LNCAP (cell line): ENCODE measurements around the gene PARD3B.

Source experiments
- CTCF ChIP-seq: fragments of 450-650 bp; IDR thresholded peaks from 2 replicates; pipeline ENCODE4 v1.5.1; 2017; ENCODE audit warnings: mild to moderate bottlenecking

Gene PARD3B

GRCh38 chr2:204771721-204772120, 226.4 kb downstream of the PARD3B start:
- no peak for TF ChIP-seq CTCF

GRCh38 chr2:204772546-204772945, 227.3 kb downstream of the PARD3B start:
- TF ChIP-seq CTCF = no peak

DNA sequence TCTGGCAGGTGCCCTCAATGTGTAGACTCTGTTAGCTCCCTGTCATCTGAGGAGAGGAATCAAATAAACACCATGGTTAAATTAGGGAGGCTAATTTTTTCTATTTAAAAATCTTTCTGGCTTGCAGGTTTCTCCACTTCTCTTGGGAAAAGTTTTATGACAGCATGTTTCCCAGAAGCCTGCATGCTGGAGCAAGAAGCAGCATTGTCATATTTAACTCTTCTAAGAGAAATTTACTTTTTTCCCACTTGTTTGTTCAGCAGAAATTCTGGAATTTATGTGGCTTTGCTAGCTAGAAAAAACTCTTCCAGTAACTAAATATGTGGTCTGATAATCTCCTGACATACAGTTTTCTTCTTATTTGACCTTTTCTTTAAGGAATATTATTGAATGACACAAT, 230.5 kb downstream of the PARD3B start:
- no peak for TF ChIP-seq CTCF

DNA sequence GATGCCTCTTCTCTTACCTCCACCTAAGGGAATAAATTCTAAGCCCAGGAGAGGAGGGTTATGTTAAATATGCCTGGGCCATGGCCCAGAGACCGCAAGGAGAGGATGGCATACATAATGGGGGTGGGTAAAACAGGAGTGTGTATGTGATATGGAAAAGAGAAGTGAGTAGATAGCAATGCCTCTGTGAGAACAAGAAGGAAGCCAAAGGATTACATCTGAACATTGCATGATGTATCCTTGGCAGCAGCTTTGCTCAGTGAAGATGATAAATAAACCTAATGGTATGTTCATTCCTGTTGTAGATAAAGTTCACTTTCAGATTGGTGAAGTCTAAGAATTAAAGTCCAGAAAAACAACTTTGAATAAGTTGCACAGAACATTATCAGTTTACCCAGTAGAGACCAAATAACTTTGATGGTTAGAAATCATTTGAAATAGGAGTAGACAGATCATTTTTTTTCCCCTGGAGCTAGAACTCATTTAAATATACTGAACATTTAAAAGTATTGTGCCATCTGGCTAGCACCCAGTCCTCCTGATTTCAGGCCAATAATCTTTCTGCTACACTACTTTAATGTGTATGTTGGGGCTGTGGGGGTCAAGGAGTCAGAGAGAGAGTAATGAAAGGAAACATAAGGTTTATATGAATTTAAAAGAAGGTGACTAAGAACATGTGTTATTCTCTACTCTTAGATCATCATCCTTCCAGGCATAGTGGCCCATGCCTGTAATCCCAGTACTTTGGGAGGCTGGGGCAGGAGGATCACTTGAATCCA, 231.7 kb downstream of the PARD3B start:
- no peak for TF ChIP-seq CTCF

DNA sequence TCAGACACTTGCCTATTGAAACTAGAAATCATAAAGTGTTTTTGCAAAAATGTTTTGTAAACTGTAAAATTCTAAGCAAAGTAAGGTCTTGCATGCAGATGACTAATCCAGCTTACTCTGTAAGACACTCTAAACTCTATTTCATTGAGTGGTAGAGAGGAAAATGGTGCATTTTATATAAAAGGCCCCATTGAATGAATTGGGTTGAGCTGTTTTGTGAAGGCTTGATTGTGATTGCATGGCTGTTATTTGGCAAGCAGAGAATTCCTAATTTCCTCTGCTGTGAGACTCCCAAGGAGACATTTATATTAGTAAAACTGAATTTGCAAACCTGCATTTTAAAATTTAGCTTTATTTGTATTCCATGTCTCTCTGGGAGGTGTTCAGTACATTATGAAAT, 234.5 kb downstream of the PARD3B start:
- no peak for TF ChIP-seq CTCF

DNA sequence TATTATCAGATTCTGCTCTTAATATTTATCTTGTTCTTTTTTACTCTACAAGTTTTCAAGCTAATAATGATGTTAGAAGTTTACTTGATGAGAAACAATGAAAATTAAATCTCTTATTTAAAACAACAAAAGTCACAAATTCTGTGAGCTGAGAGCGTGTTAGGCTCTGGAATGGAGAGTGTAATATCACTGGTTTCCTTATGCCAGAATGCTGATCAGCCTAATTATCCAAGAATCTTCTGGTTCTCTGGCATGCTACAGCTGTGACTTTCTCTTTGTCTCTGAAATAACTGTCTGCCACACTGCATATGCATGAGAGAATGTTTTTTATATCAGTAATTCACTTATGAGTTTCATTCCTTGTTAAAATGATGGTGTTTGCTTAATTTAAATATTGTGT, 236.7 kb downstream of the PARD3B start:
- TF ChIP-seq CTCF = no peak

DNA sequence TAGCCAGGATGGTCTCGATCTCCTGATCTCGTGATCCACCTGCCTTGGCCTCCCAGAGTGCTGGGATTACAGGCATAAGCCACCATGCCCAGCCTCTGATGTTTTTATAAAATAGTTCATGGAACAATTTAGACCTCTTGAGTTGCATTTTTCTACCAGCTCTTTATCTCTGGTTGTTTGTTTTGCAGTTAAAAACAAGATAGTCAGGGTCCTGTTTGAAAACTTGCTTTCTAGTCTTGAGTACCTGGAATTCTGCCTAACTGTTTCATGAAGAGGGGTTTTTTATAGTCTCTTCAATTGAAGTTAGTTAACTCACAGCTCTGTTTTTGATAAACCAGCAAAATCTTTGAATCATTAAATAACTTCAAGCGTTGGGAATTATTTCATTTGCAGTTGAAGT, 244.8 kb downstream of the PARD3B start:
- TF ChIP-seq CTCF = no peak

DNA sequence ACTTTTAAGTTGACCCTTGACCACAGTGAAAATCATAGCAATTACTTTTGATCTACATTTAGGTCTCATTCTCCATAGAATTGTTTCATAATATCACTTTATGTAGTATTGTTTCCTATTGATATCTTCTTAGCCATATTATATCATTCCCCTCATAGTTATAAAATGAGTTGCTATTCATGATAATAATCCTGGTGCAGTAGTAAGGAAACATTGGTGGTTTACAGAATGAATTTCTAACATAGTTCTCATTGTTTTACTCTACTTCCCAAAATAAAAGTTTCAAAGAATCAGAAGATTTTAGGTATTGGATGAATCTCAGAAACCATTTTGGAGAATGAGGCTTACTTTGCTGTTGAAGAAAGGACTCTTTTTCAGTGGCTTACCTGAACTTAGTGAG, 246.0 kb downstream of the PARD3B start:
- TF ChIP-seq CTCF = no peak
